GM18907 (cell line): ENCODE data around the gene RC3H2.

Experiments used
- ATAC-seq: cut with Tn5 transposase; IDR thresholded peaks from one replicate; pipeline ENCODE4 v1.9.1; 2021; ENCODE audit warnings: mild to moderate bottlenecking, moderate library complexity; ENCODE audit not compliant: unreplicated experiment

Gene RC3H2

DNA sequence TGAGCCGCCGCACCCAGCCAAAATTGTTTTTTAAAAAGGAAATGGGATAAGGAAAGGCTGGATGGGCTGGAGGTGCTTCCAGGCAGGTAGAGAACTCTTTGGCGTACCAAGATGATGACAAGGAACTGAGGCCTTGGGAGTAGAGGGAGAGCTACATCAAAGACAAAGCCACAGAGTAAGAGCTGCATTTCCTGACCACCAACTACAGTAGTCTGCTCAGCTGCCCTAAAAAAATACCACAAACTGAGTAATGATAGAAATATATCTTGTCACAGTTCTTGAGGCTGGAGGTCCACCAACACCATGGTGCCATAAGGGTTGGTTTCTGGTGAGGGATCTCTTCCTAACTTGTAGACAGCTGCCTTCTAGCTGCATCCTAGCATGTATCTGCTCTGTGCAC is 97.0 kb downstream of the RC3H2 start:
- ATAC-seq = no peak

- ATAC-seq = no peak
Observed at GRCh38 chr9:122807271-122807900, 97.8 kb downstream of the RC3H2 start.

DNA sequence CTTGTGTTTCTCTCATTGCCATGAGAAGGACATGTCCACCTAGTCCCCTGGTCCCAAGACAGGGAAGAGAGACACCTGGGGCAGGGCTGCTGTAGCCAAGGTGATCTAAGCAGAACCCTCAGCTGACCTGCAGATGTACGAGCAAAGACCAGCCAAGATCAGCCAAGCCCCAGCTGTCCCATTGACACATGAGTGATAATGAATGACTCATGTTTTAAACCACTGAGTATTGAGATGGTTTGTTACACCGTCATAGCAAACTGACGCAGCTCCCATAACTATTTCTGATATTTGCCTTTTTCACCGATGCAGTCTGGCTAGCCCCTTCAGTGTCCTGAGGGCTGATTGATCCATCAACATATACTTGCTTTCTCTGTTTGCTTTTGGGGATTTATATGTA is 98.5 kb downstream of the RC3H2 start:
- ATAC-seq = no peak

DNA sequence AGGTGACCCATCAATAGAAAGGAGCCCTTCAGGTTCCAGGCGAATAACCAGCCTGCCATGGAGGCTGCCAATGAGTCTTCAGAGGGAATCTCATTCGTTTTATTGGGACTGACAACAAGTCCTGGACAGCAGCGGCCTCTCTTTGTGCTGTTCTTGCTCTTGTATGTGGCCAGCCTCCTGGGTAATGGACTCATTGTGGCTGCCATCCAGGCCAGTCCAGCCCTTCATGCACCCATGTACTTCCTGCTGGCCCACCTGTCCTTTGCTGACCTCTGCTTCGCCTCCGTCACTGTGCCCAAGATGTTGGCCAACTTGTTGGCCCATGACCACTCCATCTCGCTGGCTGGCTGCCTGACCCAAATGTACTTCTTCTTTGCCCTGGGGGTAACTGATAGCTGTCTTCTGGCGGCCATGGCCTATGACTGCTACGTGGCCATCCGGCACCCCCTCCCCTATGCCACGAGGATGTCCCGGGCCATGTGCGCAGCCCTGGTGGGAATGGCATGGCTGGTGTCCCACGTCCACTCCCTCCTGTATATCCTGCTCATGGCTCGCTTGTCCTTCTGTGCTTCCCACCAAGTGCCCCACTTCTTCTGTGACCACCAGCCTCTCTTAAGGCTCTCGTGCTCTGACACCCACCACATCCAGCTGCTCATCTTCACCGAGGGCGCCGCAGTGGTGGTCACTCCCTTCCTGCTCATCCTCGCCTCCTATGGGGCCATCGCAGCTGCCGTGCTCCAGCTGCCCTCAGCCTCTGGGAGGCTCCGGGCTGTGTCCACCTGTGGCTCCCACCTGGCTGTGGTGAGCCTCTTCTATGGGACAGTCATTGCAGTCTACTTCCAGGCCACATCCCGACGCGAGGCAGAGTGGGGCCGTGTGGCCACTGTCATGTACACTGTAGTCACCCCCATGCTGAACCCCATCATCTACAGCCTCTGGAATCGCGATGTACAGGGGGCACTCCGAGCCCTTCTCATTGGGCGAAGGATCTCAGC is 104.8 kb downstream of the RC3H2 start, which contains the start of gene OR1K1:
OR1K1 (plus strand) TSS at position 58 of the 995 bp plus-strand sequence; CDS start at position 58, 0 bp downstream.
- no peak for ATAC-seq

- ATAC-seq = no peak
Observed at GRCh38 chr9:122797316-122798063, 107.7 kb downstream of the RC3H2 start.
